IPS-NIHi11 (cell line): ENCODE data around the gene KRT10.

Source experiments
- DNase-seq: peaks from one replicate; pipeline ENCODE4 v3.0.0; 2012; ENCODE audit warnings: mixed read lengths, low spot score

KRT10 gene

DNA sequence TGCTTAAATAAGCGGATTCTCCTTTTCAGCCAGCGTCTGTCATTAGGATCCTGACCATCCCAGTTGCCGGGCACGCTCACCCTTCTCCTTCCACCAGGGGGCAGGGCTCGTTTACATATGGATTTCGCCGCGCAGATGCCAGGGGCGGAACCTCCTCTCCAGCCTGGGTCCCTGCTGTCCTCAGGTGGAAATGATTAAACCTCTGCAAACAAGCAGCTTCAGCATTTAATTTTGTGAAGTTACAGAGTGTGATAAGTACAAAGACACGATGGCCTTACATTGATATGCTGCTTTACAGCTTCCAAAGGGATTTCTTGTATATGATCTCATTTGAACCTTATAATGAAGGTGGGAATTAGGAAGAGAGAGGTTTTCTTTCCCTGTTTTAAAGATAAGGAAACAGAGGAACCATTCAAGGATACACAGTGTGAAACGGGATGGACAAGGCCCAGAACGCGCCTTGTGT is 18.8 kb downstream of the KRT10 start:
- DNase-seq = peak; percentile 87

DNA sequence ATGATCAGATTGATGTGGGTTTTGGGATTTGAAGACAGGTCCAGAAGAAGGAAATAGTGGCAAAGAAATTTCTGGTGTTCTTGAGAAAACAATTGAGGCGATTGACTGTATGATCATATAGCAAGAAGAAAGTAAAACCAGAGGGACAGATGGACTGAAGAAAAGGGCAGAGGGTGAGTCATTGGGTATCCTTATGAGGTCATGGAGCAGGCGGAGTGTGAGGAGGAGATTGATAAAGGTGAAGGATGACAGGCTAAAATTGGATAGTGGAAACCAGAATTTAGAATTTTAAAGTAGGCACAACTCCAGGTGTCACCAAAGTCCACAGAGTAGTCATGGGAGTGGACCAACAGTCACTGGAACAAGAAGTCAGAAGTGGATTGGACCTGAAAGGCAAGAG is 21.3 kb downstream of the KRT10 start:
- no peak for DNase-seq

GRCh38 chr17:40800381-40800780 is 22.0 kb downstream of the KRT10 start:
- DNase-seq = no peak

- no peak for DNase-seq
Observed at GRCh38 chr17:40799859-40800258, 22.6 kb downstream of the KRT10 start, which contains the start of gene KRT28. TSS of gene KRT28 (minus strand) at chr17:40799959. CDS start at chr17:40799893, 66 bp downstream.

GRCh38 chr17:40796846-40797245 is 25.6 kb downstream of the KRT10 start:
- no peak for DNase-seq

DNA sequence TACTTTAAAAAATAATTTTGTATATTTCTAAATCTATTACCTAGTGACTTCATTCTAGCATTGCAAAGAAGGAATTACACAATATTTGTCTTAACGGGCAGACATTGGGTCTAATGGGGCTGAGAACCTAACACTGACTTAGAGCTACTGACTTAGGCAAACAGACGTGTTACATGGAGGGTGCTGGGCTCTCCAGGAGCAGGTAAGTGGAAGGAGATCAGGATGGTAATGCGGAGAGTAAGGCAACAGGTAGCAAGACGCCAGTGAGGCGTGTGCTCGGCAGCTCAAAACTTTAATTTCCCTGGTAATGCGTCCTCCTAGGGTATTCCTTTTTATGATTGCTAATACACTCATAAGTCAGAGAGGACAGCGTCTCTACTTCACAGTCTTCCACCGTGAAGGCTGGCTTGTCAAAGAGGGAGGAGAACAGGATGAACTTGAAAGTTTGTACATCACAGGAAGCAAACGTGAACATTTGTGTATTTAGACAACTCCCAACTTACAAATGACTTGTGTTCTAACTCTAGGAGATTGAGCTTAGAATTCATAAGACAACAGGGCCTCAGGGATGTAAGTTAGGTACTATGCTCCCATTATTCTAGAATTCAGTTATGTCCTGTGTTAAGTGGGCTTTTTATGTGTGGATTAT is 27.3 kb downstream of the KRT10 start:
- DNase-seq = no peak

GRCh38 chr17:40794466-40794865 is 27.9 kb downstream of the KRT10 start:
- no peak for DNase-seq

DNA sequence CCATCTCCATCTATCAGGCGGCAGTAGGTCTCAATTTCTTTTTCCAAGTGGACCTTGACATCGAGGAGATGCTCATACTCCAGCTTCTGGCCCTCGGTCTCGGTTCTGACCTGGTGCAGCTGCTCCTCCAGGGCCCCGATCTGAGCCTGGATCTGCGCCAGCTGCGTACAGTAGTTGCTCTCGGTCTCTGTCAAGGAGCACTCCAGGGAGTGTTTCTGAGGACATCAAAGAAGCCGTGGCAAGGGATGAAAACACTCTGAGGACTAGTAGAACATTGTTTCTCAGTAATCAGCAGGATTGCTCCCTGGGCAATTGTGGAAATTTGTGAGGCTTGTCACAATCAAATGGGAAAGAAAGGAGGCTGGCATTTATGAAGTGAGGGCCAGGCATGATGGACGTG is 28.6 kb downstream of the KRT10 start:
- no peak for DNase-seq

- DNase-seq = peak; percentile 26
Observed at GRCh38 chr17:40791787-40792436, 30.5 kb downstream of the KRT10 start.

- no peak for DNase-seq
Observed at GRCh38 chr17:40791111-40791510, 31.3 kb downstream of the KRT10 start.

DNA sequence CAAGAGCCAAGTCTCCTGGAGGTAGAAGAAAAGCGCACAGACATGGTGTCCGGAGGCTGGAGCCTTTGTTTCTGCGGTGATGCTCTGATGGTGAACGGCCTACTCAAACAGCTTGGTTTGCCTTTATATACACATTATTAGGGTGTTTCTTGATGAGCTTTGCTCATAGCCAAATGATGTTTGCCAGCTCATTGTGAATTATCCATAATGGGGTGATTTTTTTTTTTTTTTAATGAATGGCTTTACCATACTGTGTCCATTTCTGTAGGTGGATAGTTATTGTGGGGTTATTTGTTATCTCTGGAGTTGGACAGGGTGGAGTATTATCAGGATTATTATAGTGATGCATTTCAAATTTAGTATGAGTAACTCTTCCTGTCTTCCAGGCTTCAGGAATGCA is 40.0 kb downstream of the KRT10 start, which contains the start of gene KRT27:
TSS of gene KRT27 (minus strand) at position 101 of the 400 bp plus-strand sequence. CDS start at position 44, 57 bp downstream.
- no peak for DNase-seq

DNA sequence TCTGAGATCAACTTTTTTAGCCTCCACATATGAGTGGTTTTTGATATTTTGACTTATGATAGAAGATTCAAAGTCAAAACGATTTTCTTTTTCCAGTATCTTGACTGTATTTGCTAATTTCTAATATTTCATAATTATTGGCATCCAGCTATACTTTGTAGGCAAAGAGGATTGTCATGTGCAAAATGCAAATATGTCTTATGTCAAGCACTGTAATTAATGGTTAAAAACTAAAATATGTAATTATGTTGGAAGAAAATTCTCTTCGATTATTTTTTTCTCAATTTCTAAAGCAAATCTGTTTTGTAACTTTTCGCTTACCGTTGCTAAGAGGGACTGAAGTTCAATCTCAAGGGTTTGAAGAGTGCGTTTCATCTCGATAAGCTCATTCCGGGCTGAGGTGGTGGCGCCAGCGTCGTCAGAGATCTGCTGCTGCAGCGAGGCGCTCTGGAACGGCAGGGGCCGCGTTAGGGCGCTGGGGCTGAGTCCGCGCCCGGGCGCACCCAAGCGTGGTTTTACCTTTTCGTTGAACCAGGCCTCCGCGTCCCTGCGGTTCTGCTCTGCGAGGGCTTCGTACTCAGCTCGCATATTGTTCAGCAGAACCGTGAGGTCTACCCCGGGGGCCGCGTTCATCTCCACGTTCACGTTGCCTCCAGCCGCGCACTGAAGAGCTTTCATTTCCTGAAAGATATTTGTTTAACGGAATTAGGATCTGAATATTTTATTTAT is 43.1 kb downstream of the KRT10 start:
- peak; percentile 48 for DNase-seq

GRCh38 chr17:40778461-40778860 is 44.0 kb downstream of the KRT10 start:
- DNase-seq = no peak

DNA sequence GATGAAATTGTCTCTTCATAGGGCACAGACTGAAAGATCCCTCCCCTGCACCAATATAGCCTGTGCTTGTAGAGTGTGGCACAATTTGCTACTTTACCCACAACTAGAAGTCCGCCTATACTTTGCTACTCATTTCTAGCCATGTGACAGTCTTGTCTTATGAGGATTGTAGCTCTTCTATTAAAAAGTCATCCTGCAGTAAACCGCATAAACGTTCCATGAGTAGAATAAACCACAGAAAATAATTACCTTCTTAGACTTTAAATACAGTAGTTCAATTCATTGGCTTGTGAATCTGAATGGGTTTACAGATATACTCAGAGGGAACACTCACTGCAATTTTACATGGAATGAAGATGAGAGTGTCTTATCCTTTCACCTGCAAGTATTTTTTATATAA is 44.4 kb downstream of the KRT10 start:
- no peak for DNase-seq

DNA sequence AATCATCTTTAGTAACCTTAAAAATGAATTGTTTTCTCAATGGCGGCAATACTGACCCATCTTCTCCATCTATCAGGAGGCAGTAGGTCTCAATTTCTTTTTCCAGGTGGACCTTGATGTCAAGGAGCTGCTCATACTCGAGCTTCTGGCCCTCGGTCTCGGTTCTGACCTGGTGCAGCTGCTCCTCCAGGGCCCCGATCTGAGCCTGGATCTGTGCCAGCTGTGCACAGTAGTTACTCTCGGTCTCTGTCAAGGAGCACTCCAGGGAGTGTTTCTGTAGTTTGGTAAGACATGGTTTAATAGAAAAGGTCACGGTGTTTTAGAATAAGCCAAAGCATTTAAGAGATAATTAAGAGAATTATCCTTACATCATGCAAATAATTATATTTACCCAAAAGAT is 45.0 kb downstream of the KRT10 start:
- DNase-seq = no peak

- no peak for DNase-seq
Observed at GRCh38 chr17:40775945-40776344, 46.5 kb downstream of the KRT10 start.

GRCh38 chr17:40772101-40772500 is 50.3 kb downstream of the KRT10 start, which contains the start of gene KRT26:
TSS of gene KRT26 (minus strand) at chr17:40772201. CDS start at chr17:40772113, 88 bp downstream.
- DNase-seq = no peak
